Camera-type eye (tissue), 1 donor: ENCODE results near the gene PFN1. TPM values are rescaled to one million over a fixed set of nuclear protein-coding genes. Genes with fewer than 3 reads are reported as not detected.

ENCODE experiments used
- total RNA-seq: library from RNA; depleted of rRNA; stranded (reverse); fragments of >200 nt; gene quantifications from one replicate; pipeline ENCODE4 v1.2.3, GENCODE V29; 2014

Gene PFN1
- total RNA-seq = 177 TPM

DNA sequence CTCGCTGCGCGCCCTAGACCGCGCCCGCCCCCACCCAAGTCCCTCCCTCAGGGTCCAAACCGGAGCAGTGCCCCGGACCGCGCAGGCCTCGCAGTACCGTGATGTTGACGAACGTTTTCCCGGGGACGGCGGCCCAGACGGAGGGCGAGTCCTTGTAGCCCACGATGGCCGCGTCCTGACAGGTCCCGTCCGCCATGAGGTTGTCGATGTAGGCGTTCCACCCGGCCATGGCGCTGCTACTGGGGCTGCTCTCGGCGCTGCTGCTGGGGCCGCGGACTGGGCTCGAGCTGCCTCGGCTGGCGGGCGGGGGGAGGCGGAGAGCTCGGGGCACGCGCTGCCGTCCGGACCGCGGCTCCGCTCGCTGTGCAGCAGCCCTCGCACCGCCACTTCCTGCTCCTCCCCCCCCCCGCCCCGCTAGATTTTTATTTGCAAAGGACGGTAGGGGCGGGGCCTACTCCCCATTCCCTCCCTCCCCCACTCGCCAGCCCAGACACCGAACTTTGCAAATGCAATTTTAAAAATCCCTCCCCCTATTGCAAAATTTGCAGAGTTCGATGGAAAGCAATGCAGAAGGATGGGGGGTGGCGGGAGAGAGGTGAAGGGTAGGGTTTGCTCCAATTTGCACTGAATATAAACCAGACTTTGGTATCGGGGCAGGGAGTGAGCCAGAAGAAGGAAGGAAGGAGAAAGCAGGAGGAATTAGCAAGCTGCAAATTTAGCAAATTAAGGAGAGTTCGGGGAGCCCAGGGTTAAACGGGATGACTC lies at the start of gene PFN1:
Gene PFN1 (minus strand): TSS at position 365 of the 765 bp plus-strand sequence. CDS start 136 bp downstream, at position 229.

DNA sequence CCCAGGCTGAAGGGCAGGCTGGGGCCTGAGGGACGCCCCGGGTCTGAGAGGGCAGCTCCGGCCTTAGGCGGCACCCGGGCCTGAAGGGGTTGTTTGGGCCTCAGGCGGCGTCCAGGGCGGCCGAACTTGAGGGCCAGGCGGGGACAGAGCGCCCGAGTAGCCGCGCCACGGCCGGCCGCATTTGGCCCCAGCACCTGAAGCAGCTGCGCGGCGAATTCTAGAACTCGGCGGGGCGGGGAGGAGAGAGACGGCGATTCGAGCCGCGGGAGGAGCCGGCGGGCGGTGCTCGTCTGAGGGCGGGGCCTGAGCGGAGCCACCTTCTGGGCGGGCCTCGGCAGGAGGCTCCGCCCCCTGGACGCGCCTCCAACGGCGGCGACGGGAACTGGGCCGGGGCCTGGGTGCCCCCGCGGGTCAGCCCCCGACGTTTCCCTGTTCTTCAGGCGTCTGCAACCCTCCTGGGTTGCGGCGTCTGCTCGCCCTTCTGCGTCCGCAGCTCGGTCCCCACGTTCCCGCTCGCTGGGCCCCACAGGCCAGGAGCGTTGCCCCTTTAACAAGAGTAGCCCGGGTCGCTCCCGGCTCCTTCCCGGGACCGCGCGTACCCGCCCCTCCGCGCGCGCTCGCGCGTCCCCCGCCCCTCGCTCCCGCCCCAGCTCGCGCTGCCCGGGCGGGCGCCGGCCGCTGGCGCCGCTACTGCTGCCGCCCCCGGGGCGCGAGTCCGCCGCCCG lies 49.1 kb upstream of the PFN1 start, which contains the start of the genes INCA1 and KIF1C:
Gene INCA1 (minus strand): TSS at position 221 of the 725 bp plus-strand sequence. CDS start 3,085 bp downstream, outside the sequence.
Gene KIF1C (plus strand): TSS at position 649 of the 725 bp plus-strand sequence. CDS start 2,297 bp downstream, outside the sequence.

GRCh38 chr17:4986951-4987766 lies 38.8 kb upstream of the PFN1 start, which contains the start of gene CAMTA2:
TSS of gene CAMTA2 (minus strand) at chr17:4987675. CDS start at chr17:4986222, 1,453 bp downstream.

DNA sequence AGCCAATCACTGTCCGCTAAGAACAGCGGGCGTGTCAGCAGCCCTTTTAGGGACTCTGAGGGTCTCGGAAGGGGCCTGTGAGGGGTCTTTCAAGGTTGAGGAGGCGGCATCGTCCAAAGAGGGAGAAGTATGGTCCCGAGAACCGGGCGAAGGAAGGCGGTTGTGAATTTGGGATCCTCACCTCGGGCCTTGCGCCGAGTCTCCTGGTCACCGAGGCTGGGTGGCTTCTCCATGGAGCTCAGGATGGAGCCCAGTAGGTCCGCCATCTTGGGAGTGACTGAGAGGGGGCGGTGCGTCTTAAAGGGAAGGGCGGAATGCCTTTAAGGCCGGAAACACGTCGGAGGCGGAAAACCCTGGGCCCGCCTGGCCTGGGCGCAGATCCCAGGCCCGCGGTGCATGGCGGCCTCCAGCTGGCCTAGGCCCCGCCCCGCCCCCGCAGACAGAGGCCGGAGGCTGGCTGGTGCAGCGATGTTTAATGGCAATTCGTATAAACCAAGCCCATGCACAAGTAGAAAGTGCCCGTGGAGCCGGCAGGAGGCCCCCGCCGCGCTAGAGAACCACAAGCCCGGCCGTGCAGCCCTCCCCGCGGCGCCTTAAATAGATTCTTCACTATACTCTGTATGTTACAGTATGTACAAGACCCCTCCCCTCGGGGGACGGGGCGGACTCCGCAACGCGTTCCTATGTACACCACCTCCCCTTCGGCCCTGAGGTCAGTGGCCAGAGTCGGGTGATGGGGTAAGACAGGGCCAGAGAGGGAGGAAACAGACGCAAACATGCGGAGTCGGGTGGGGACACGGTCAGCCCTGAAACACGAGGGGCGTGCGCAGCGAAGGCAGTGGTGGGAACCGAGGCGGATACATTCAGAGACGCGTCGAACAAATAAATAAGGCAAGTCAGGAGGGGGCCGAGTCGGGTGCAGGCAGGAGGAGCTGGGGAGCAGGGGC lies 19.5 kb upstream of the PFN1 start, which contains the start of gene SPAG7:
Gene SPAG7 (minus strand): TSS at position 279 of the 947 bp plus-strand sequence. CDS start 13 bp downstream, at position 266.

GRCh38 chr17:4950746-4951204 lies 2.4 kb upstream of the PFN1 start, which contains the start of gene ENO3:
TSS of gene ENO3 (plus strand) at chr17:4951119. CDS start at chr17:4951830, 711 bp downstream.

DNA sequence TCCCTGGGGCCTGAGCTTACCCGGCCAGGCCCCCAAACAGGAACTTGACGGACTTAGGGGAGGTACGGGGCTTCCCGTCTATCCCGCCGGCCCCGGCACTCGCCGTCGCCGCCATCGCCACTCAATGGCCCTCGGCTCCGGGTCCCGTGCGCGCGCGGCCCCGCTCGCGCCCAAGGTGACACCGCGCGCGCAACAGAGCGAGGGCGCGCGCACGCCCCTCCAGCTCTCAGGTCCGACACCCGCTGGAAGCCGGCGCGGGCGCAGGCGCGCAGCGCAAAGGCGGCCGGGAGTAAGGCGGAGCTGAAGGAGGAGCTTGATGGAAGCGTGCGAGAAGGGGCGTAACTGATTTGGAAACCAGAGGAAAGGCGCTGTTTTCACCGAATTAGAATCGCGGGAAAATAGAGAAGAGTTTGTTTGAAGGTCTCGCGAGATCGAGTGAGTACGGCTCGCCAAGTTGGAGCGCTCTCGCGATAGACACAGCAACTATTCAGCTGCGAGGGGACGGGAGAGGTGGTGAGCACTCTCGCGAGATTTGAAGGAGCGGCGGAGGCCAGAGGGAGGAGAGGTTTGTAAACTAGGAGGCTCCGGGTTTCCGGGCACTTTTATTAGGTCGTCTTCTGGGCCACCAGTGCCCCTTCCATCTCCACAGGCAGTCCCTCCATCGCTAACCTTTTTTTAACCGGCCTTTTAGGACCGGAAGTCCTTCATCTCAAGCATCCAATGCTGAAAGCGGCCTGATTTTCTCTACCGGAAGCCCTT lies 8.4 kb downstream of the PFN1 start, which contains the start of the genes RNF167 and SLC25A11:
Gene RNF167 (plus strand): TSS at position 473 of the 759 bp plus-strand sequence. CDS start 642 bp downstream, outside the sequence.
Gene SLC25A11 (minus strand): TSS at position 251 of the 759 bp plus-strand sequence. CDS start 136 bp downstream, at position 115.

GRCh38 chr17:4931963-4932362 lies 16.4 kb downstream of the PFN1 start, which contains the start of gene GP1BA:
TSS of gene GP1BA (plus strand) at chr17:4932277. CDS start at chr17:4932605, 328 bp downstream.

GRCh38 chr17:4903051-4903818 lies 45.1 kb downstream of the PFN1 start, which contains the start of gene CHRNE:
TSS of gene CHRNE (minus strand) at chr17:4903098. CDS start at chr17:4903063, 35 bp downstream.

DNA sequence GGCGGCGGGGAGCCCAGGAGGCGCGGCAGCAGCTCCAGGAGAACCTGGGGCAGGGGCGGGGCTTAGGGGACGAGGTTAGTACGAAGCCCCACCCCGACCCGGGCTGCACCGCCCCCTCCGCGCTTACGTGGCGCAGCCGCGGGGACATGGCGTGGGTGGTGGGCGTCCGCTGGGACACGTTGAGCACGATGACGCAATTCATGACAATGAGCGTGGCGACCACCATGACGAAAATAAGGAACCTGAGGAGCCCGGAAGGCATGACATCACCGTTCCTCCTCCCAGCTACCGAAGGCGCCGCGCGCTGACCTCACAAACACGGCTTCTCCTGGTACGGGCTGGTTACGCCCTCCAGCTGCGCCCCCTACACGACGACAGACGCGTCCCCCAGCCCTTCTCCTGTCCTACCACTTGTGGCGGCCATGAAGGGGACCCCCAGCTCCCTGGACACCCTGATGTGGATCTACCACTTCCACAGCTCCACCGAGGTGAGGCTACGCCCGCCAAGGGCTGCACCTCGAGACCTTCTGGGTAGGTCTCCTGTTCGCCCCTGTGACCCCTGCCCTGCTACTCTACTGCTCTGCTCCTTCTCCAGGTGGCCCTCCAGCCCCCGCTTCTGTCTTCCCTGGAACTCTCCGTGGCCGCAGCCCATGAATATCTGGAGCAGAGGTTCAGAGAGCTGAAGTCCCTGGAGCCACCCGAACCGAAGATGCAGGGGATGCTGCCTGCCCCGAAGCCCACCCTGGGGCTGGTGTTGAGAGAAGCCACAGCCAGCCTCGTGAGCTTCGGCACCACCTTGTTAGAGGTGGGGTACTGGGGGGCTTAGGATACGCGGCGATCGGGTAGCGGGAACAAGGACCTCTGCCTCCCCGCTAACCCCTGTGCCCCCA lies 48.7 kb downstream of the PFN1 start, which contains the start of gene C17orf107:
Gene C17orf107 (plus strand): TSS at position 196 of the 890 bp plus-strand sequence. CDS start 227 bp downstream, at position 423.

Other genes starting within 250 kb of the PFN1 start
- 53.7 TPM for gene PELP1, start 244.4 kb downstream of the PFN1 start, total RNA-seq
- gene ARRB2, start 237.9 kb downstream of the PFN1 start, total RNA-seq = 18.0 TPM
- gene MED11, start 217.1 kb downstream of the PFN1 start, total RNA-seq = 14.5 TPM
- gene ZMYND15, start 208.7 kb downstream of the PFN1 start, total RNA-seq = 0.27 TPM
- 9.7 TPM for gene CXCL16, start 208.6 kb downstream of the PFN1 start, total RNA-seq
- not detected for gene TM4SF5, start 176.6 kb downstream of the PFN1 start, total RNA-seq
- gene VMO1, start 162.2 kb downstream of the PFN1 start, total RNA-seq = 2.3 TPM
- gene GLTPD2, start 159.6 kb downstream of the PFN1 start, total RNA-seq = not detected
- 76.9 TPM for gene PSMB6, start 152.4 kb downstream of the PFN1 start, total RNA-seq
- 24.4 TPM for gene PLD2, start 141.4 kb downstream of the PFN1 start, total RNA-seq
- 76.7 TPM for gene MINK1, start 115.2 kb downstream of the PFN1 start, total RNA-seq
- gene C17orf107, start 49.0 kb downstream of the PFN1 start, total RNA-seq = 9.5 TPM
- gene CHRNE, start 45.4 kb downstream of the PFN1 start, total RNA-seq = 0.44 TPM
- 0.22 TPM for gene GP1BA, start 16.3 kb downstream of the PFN1 start, total RNA-seq
- gene SLC25A11, start 8.5 kb downstream of the PFN1 start, total RNA-seq = 51.3 TPM
- gene RNF167, start 8.3 kb downstream of the PFN1 start, total RNA-seq = 35.5 TPM
- 174 TPM for gene ENO3, start 2.6 kb upstream of the PFN1 start, total RNA-seq
- 42.4 TPM for gene SPAG7, start 19.3 kb upstream of the PFN1 start, total RNA-seq
- gene CAMTA2, start 39.1 kb upstream of the PFN1 start, total RNA-seq = 13.4 TPM
- 1.3 TPM for gene INCA1, start 49.0 kb upstream of the PFN1 start, total RNA-seq
- gene KIF1C, start 49.4 kb upstream of the PFN1 start, total RNA-seq = 32.3 TPM
- gene SLC52A1, start 86.9 kb upstream of the PFN1 start, total RNA-seq = not detected
- gene ZFP3, start 129.9 kb upstream of the PFN1 start, total RNA-seq = 11.7 TPM
- gene ZNF232, start 163.3 kb upstream of the PFN1 start, total RNA-seq = 11.9 TPM
- gene USP6, start 167.5 kb upstream of the PFN1 start, total RNA-seq = 0.82 TPM
- gene ZNF594, start 243.3 kb upstream of the PFN1 start, total RNA-seq = 50.6 TPM